Breast epithelium (tissue), 4 donors: ENCODE results near the gene CFAP100. TPM values are rescaled to one million over a fixed set of nuclear protein-coding genes. Genes with fewer than 3 reads are reported as not detected.

ENCODE experiments used
- DNase-seq, 2 donors: peaks; one replicate each; pipeline ENCODE4 v3.0.0-alpha.2; 2019; ENCODE audit warnings: low spot score in 2 of 2
- H3K27ac ChIP-seq, 2 donors: fragments of 200-600 bp; sonication (generic) in 1 of 2; one replicate each; pipeline ENCODE4 v1.5.1; 2016 to 2019; ENCODE audit warnings: mild to moderate bottlenecking in 1 of 2
- H3K27me3 ChIP-seq, 2 donors: fragments of 200-600 bp; sonication (generic) in 1 of 2; one replicate each; pipeline versions ENCODE4 v1.5.1 to v1.6.0; 2017 to 2019; ENCODE audit warnings: control low read depth in 1 of 2, mild to moderate bottlenecking in 1 of 2
- H3K36me3 ChIP-seq: fragments of 200-600 bp; one replicate; pipeline ENCODE4 v1.5.1; 2019
- H3K4me1 ChIP-seq, 2 donors: fragments of 200-600 bp; sonication (generic); one replicate each; pipeline ENCODE4 v1.5.1; 2016 to 2019; ENCODE audit warnings: control low read depth in 1 of 2
- H3K4me3 ChIP-seq, 3 donors: fragments of 200-600 bp; sonication (generic); 1 replicate in 2 of 3; 2 replicates in 1 of 3; pipeline ENCODE4 v1.5.1; 2016 to 2019; ENCODE audit warnings: mild to moderate bottlenecking in 3 of 3, moderate library complexity in 2 of 3
- H3K9me3 ChIP-seq, 2 donors: fragments of 200-600 bp; sonication (generic) in 1 of 2; one replicate each; pipeline ENCODE4 v1.5.1; 2016 to 2019; ENCODE audit warnings: control low read depth in 1 of 2
- CTCF ChIP-seq, 3 donors: fragments of 450-650 bp; IDR thresholded peaks; one replicate each; pipeline ENCODE4 v1.5.1; 2016 to 2017; ENCODE audit warnings: antibody characterized with exemption in 3 of 3, mild to moderate bottlenecking in 3 of 3, moderate library complexity in 3 of 3
- POLR2A ChIP-seq: fragments of 450-650 bp; IDR thresholded peaks from one replicate; pipeline ENCODE4 v1.6.1; 2016; ENCODE audit warnings: antibody characterized with exemption, mild to moderate bottlenecking, moderate library complexity
- POLR2AphosphoS5 ChIP-seq, 3 donors: sonication (generic); formaldehyde crosslinking; IDR thresholded peaks; one replicate each; pipeline ENCODE4 v1.6.1; 2017; ENCODE audit warnings: antibody characterized with exemption in 3 of 3
- intact Hi-C: fragments of 100-400 bp; cut with DNase I; formaldehyde crosslinking; loops from one replicate; pipeline ENCODE4 v1.15.1; 2023; ENCODE audit warnings: low total_unique reads
- total RNA-seq, 3 donors: library from RNA; depleted of rRNA; stranded (reverse); fragments of >200 nt; gene quantifications; one replicate each; pipeline ENCODE4 v1.1.0, GENCODE V29; 2016

Gene CFAP100
- total RNA-seq, 3 donors from 2014 or later = not detected

GRCh38 chr3:126450219-126450618 is 55.5 kb downstream of the CFAP100 start:
- intact Hi-C loops = no loop called here
- TF ChIP-seq CTCF (IDR thresholded peaks at IDR 0.05) = no peak
- TF ChIP-seq POLR2A = no peak
- no peak for TF ChIP-seq POLR2AphosphoS5 (IDR thresholded peaks at IDR 0.05)
- Histone ChIP-seq H3K4me3 (no peak overlapping the region), H3K9me3 (no peaks in the 10 kb centered on the region), H3K27ac (no peak overlapping the region), H3K27me3 (no peaks in the 10 kb centered on the region), H3K4me1 (no peaks in the 10 kb centered on the region), H3K36me3 (peaks cover 10% of the 10 kb centered on the region)
- DNase-seq = no peak

GRCh38 chr3:126450744-126451143 is 56.0 kb downstream of the CFAP100 start:
- no peak for DNase-seq
- Histone ChIP-seq H3K36me3 (peaks cover 10% of the 10 kb centered on the region), H3K27me3 (no peaks in the 10 kb centered on the region), H3K4me3 (no peak overlapping the region), H3K27ac (no peak overlapping the region), H3K4me1 (no peaks in the 10 kb centered on the region), H3K9me3 (no peaks in the 10 kb centered on the region)
- intact Hi-C loops = no loop called here
- no peak for TF ChIP-seq POLR2A
- TF ChIP-seq POLR2AphosphoS5 (IDR thresholded peaks at IDR 0.05) = no peak
- TF ChIP-seq CTCF (IDR thresholded peaks at IDR 0.05) = no peak

- no peak overlapping the region for H3K4me3 ChIP-seq
- H3K4me1 ChIP-seq = no peaks in the 10 kb centered on the region
- TF ChIP-seq CTCF (IDR thresholded peaks at IDR 0.05) = no peak
- TF ChIP-seq POLR2AphosphoS5 (IDR thresholded peaks at IDR 0.05) = no peak
- no peak for TF ChIP-seq POLR2A
- intact Hi-C loops = no loop called here
- no peaks in the 10 kb centered on the region for H3K9me3 ChIP-seq
- peaks cover 10% of the 10 kb centered on the region for H3K36me3 ChIP-seq
- DNase-seq = no peak
- no peak overlapping the region for H3K27ac ChIP-seq
- no peaks in the 10 kb centered on the region for H3K27me3 ChIP-seq
Measured at GRCh38 chr3:126451511-126451910, 56.8 kb downstream of the CFAP100 start.

GRCh38 chr3:126452213-126452612 is 57.5 kb downstream of the CFAP100 start:
- Histone ChIP-seq H3K27me3 (no peaks in the 10 kb centered on the region), H3K36me3 (peaks cover 10% of the 10 kb centered on the region), H3K9me3 (no peaks in the 10 kb centered on the region), H3K4me3 (no peak overlapping the region), H3K27ac (no peak overlapping the region), H3K4me1 (no peaks in the 10 kb centered on the region)
- DNase-seq = no peak
- TF ChIP-seq POLR2A (no peak), CTCF (IDR thresholded peaks at IDR 0.05) (no peak), POLR2AphosphoS5 (IDR thresholded peaks at IDR 0.05) (no peak)
- intact Hi-C loops = loop anchor here (2.0 kb wide), 1 partner anchor 61 kb away; no protein-coding TSS in a partner anchor

GRCh38 chr3:126454025-126454424 is 59.3 kb downstream of the CFAP100 start:
- H3K36me3 ChIP-seq = peaks cover 10% of the 10 kb centered on the region
- TF ChIP-seq POLR2AphosphoS5 (IDR thresholded peaks at IDR 0.05) = no peak
- TF ChIP-seq POLR2A = no peak
- no peak for TF ChIP-seq CTCF (IDR thresholded peaks at IDR 0.05)
- H3K27ac ChIP-seq = no peak overlapping the region
- intact Hi-C loops = no loop called here
- H3K4me3 ChIP-seq = no peak overlapping the region
- no peaks in the 10 kb centered on the region for H3K4me1 ChIP-seq
- H3K27me3 ChIP-seq = no peaks in the 10 kb centered on the region
- H3K9me3 ChIP-seq = no peaks in the 10 kb centered on the region
- no peak for DNase-seq
